Fibroblast of lung (primary cell): ENCODE data around the gene PPAN.

ENCODE experiments used
- EZH2 ChIP-seq: IDR thresholded peaks from 2 replicates; pipeline ENCODE4 v1.5.1; 2012; ENCODE audit warnings: low read length, control low read depth, mild to moderate bottlenecking; ENCODE audit errors: missing control alignments
- TF ChIP-seq, protein P1 (sequence below), 2 donors: IDR thresholded peaks in 1 of 2; conservative IDR thresholded peaks in 1 of 2; 1 replicate in 1 of 2; 2 replicates in 1 of 2; pipeline ENCODE4 v1.5.1; 2011 to 2012; ENCODE audit warnings: low read length in 2 of 2, control low read depth in 1 of 2, inconsistent platforms in 1 of 2, low read depth in 1 of 2, mild to moderate bottlenecking in 1 of 2

DNA sequence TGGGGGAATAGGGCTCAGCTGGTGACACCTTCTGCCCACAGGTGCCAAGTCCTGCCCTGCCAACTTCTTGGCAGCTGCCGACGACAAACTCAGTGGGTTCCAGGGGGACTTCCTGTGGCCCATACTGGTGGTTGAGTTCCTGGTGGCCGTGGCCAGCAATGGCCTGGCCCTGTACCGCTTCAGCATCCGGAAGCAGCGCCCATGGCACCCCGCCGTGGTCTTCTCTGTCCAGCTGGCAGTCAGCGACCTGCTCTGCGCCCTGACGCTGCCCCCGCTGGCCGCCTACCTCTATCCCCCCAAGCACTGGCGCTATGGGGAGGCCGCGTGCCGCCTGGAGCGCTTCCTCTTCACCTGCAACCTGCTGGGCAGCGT is 7.4 kb downstream of the PPAN start:
- TF ChIP-seq, protein P1, sequence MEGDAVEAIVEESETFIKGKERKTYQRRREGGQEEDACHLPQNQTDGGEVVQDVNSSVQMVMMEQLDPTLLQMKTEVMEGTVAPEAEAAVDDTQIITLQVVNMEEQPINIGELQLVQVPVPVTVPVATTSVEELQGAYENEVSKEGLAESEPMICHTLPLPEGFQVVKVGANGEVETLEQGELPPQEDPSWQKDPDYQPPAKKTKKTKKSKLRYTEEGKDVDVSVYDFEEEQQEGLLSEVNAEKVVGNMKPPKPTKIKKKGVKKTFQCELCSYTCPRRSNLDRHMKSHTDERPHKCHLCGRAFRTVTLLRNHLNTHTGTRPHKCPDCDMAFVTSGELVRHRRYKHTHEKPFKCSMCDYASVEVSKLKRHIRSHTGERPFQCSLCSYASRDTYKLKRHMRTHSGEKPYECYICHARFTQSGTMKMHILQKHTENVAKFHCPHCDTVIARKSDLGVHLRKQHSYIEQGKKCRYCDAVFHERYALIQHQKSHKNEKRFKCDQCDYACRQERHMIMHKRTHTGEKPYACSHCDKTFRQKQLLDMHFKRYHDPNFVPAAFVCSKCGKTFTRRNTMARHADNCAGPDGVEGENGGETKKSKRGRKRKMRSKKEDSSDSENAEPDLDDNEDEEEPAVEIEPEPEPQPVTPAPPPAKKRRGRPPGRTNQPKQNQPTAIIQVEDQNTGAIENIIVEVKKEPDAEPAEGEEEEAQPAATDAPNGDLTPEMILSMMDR (conservative IDR thresholded peaks at IDR 0.05 in 1 of 2, IDR thresholded peaks at IDR 0.05 in 1 of 2; ENCODE audit: low read depth in 1 of 2, low read length in 2 of 2) = no peak
- no peak for TF ChIP-seq EZH2
